DMS53 (cell line): ENCODE measurements around the gene RGS9.

Experiments used
- DNase-seq: peaks from one replicate; lab custom pipeline; 2025; lab: John Stamatoyannopoulos, UW

RGS9 gene

DNA sequence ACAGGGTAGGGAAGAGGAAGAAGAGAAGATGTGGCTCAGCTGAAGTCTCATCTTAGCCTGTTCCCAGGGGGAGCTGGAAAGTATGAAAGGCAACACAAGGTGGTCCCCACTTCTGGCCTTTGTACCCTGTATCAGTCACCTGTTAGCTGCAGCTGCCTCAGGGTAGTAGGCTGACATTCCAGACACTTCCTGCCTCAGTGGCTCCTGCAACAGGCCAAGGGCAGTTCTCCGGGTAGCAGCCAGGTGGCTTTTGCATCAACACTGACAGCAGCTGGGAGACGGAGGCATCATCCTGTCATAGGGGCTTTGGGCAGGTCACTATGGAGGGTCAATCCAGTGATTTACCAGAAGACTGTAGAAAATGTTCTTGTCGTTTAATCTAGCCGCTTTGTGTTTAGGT lies 124.0 kb downstream of the RGS9 start:
- no peak for DNase-seq

DNA sequence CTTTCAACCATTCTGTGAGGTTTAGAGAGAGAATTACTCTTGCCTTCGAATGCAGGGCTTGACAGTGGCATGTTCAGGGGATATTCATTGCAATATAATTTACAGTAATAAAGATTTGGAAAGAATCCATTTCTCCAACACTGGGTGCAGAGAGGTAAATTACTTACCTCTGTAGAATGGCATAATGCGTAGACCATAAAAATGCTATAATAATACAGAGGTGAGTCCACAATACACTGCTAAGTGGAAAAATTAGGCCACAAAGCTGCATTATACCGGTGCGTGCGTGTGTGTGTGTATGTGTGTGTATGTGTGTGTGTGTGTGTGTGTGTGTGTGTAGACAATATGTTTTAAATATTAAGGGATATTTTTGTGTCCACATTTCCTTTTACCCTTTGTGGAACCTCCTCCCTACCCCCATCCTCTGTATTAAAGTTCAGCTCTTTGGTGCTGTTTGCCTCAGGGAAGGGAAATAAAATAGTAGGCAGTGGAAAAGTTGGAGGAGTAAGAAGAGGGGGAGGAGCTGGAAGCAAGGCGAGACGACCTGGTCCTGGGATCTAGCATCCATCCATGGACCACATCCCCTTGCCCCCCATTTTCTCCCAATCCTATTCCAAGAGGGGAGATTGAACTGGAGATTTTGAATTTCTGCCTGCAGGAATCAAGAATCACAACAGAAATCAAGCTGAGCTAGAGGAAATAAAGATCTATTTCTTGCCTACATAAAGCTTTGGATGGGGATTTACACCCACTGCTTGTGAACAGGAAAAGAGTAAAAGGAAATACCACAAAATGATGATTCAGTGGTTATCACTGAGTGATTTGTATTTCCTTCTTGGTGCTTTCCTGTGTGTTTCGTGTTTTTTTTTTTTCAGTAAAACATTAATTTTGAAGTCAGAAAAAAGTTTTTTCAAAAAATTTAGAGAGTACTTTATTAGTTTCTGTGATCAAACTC lies 124.8 kb downstream of the RGS9 start:
- DNase-seq = no peak

DNA sequence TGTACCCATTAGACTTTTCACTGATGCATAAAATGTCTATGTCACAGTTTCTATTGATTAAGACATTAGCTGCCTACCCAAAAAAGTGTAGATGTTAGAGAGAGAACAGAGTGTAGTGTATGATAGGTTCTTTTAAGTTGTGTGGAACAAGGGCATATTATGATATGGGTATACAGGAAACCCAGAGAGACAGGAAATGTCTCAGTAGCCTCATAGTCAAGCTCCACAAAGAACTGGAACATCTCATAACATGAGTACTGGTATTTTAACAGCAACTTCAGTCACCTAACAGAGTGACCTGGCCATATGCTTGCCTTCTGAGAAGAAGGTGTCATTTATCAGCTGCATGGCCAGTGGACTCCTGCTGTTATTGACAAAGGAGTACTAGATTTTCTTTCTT lies 128.1 kb downstream of the RGS9 start:
- DNase-seq = no peak

DNA sequence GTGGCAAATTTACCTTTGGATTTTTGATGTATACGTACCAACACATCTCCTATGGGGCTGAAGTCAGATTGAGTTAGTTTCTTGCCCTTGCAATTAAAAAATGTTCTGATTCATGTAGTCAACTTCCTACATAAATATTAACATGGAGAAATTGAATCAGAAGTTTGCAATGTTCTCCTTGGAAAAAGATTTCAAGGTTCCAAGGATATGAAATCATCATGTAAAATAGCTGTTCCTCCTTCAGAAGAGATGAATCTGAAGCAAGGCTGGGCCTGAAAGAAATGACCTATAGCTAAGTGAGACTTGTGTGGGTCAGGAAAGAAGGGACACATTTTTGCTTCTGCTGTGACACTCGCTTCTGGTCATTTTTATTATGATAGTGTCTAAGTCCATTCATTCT lies 131.7 kb downstream of the RGS9 start:
- DNase-seq = no peak

DNA sequence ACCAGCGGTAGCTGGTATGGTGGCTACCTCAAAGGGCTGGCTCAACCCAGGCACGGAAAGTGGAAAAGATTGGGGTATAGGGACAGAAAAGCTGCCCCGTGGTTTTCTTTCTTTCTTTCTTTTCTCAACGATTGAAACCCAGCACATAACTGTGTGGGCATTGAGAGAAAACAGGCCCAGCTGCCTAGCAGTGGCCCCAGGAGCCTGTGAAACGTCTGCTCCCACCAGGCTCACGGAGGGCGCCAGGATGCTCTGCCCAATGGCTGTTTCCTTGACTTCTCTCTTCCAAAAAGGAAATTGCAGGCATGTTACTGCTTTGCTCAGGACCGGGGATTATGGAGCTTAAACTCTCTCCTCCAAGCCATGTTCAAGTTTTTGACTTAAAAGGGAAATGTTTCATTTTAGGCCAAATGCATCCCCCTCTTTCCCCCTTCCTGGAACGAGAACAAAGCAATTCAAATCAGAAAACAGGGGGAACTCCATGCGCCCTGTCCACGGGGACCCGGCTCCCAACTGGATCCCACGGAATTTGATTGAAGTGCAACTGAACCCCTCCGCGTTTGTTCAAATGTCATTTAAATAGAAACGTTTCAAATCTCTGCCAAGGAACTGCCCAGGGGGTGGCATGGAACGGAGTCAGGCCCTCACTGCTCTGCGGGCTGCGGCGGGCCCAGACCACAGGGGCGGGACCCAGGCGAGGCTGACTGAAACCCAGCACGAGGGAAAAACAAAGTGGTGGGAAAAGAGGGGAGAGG lies 133.5 kb downstream of the RGS9 start:
- DNase-seq = no peak

DNA sequence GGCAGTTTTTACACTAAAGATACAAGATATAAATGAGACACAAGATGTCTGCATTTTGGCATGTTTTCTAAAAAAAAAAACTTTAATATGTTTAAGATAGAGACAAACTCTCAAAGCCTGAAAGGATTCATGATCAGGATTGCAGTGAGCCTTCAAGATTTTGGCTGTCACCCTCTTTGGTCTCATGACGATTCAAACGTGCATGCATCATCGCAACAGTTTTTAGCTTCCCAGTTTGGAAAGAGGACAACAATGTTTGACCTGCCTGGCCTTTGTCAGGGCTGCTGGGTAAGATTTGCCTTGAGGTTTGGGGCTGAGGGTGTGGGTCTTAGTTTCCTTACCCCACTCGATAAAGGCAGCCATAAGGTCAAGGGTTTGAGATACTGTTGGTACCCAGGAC lies 134.1 kb downstream of the RGS9 start:
- DNase-seq = no peak
